Mesenteric fat pad (tissue), 1 donor: ENCODE results near the gene APOF. TPM values are rescaled to one million over a fixed set of nuclear protein-coding genes. Genes with fewer than 3 reads are reported as not detected.
"Not testable (repeated sequence)": the region's sequence is repeated elsewhere in the genome, so short reads cannot be mapped to it uniquely, and the experiment has no call there.

ENCODE experiments used
- DNase-seq: peaks from one replicate; pipeline ENCODE4 v3.0.0-alpha.2; 2020; ENCODE audit warnings: low spot score
- long read RNA-seq: library from polyadenylated mRNA; unstranded; transcript quantifications from one replicate; pipeline ENCODE4 v2.0.0, GENCODE V29; 2020
- total RNA-seq: library from RNA; stranded (reverse); fragmentation: NEBNext Ultra II Directional; extraction: Animal tissue kit (Norgen Biotek cat#: 25700); gene quantifications from one replicate; pipeline ENCODE4 v1.2.1, GENCODE V29; 2021
- donor health status: DM: yes; HTN: yes; CAD: no.

APOF gene
- total RNA-seq, result not detected
- long read RNA-seq, result 0 reads

GRCh38 chr12:56362130-56363059 is at the start of gene APOF:
TSS of gene APOF (minus strand) at chr12:56362857. CDS start at chr12:56362745, 112 bp downstream.
- no peak for DNase-seq

GRCh38 chr12:56411781-56412639 is 49.4 kb upstream of the APOF start:
- DNase-seq, result no peak

- DNase-seq, result no peak
Measured at GRCh38 chr12:56410768-56411167, 48.1 kb upstream of the APOF start.

GRCh38 chr12:56408799-56409417 is 46.3 kb upstream of the APOF start:
- no peak for DNase-seq

GRCh38 chr12:56404227-56404626 is 41.6 kb upstream of the APOF start:
- not testable (repeated sequence) for DNase-seq

GRCh38 chr12:56401612-56402011 is 39.0 kb upstream of the APOF start:
- not testable (repeated sequence) for DNase-seq

GRCh38 chr12:56401125-56401524 is 38.5 kb upstream of the APOF start:
- not testable (repeated sequence) for DNase-seq

- DNase-seq, result not testable (repeated sequence)
Measured at GRCh38 chr12:56399466-56399865, 36.8 kb upstream of the APOF start.

GRCh38 chr12:56398324-56398723 is 35.7 kb upstream of the APOF start:
- DNase-seq, result no peak

- no peak for DNase-seq
Measured at GRCh38 chr12:56392331-56392730, 29.7 kb upstream of the APOF start.

- DNase-seq, result peak; percentile 22
Measured at GRCh38 chr12:56391721-56392120, 29.1 kb upstream of the APOF start.

GRCh38 chr12:56389412-56389811 is 26.8 kb upstream of the APOF start:
- DNase-seq, result no peak

- peak; percentile 4 for DNase-seq
Measured at GRCh38 chr12:56387152-56387736, 24.6 kb upstream of the APOF start.

- DNase-seq, result peak; percentile 37
Measured at GRCh38 chr12:56385873-56386272, 23.2 kb upstream of the APOF start.

GRCh38 chr12:56382611-56383010 is 20.0 kb upstream of the APOF start:
- DNase-seq, result peak; percentile 35

- DNase-seq, result no peak
Measured at GRCh38 chr12:56377989-56378316, 15.3 kb upstream of the APOF start.

GRCh38 chr12:56377310-56377988 is 14.8 kb upstream of the APOF start:
- DNase-seq, result no peak

- DNase-seq, result peak; percentile 11
Measured at GRCh38 chr12:56375598-56376434, 13.2 kb upstream of the APOF start.

- peak; percentile 24 for DNase-seq
Measured at GRCh38 chr12:56374726-56375597, 12.3 kb upstream of the APOF start.
